Jurkat, Clone E6-1 (cell line): ENCODE data around the gene OSBP2.

Experiments used
- DNase-seq: peaks from one replicate; pipeline ENCODE4 v3.0.0-alpha.2; 2011; ENCODE audit warnings: low read depth, low spot score
- H3K4me3 ChIP-seq: 2 replicates; pipeline ENCODE4 v1.5.1; 2011; ENCODE audit warnings: mild to moderate bottlenecking, low read length, control low read depth, moderate library complexity

Gene OSBP2

DNA sequence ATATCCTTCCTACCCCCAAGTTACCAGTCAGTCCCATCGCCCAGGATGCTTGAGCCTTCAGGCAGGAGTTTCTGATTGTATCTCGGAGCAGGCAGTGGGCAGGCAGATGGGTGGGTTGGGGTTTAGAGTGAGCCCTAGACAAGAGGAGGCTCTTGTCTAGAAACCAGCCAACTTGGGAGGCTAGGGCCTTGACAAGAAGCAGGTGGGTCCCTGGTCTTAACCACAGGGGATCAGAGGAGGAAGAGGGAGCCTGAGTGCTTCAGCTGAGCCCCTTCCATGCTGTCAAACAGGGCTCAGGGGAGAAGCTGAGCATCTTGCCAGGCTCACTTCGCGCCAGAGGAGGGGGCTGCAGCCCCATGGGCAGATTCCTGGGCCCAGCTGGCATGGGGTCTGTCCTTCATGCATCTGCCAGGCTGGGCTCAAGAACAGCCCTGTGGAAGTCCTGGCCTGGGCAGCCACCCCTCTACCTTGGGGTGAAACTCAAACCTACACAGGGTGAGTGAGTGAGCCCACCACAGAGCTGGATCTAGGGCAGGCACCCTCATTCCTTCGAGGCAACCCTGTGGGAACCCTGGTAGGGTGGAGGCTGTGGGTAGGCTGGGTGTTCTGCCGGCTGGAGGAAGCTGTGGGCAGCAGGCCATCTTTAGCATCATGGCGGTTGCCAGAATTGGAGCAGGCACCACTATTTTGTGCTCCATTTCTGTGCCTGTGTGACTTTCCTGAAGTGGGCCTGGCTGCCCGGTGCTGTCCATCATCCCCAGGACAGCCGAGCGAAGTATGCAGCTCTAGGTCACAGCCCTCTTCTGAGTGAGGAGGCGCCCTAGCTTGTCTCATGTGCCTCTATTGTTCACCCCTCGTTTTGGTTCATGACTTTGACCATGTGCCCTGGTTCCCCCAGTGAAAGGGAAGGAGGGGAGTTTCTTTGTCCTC, 165.8 kb downstream of the OSBP2 start:
- peak; percentile 53 for DNase-seq
- H3K4me3 ChIP-seq = no peak overlapping the region

DNA sequence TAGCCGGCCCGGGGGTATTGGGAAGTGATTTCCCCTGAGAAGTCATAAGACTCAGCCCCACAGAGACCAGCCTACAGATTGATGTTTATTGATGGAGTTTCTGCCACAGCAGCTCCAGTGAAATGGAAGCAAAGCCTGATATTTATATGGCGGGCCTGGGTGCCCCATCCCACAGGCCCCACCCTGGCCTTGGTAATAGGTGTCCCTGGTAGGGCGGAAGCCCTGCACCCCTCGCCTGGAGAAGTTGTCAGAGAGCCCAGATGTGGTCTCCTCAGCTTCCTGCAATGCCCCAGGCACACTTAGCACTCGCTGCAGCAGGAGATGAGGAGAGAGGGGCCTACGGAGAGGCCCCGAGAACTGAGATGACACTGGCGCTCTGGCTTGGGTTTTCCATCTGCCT, 166.5 kb downstream of the OSBP2 start:
- peak; percentile 69 for DNase-seq

DNA sequence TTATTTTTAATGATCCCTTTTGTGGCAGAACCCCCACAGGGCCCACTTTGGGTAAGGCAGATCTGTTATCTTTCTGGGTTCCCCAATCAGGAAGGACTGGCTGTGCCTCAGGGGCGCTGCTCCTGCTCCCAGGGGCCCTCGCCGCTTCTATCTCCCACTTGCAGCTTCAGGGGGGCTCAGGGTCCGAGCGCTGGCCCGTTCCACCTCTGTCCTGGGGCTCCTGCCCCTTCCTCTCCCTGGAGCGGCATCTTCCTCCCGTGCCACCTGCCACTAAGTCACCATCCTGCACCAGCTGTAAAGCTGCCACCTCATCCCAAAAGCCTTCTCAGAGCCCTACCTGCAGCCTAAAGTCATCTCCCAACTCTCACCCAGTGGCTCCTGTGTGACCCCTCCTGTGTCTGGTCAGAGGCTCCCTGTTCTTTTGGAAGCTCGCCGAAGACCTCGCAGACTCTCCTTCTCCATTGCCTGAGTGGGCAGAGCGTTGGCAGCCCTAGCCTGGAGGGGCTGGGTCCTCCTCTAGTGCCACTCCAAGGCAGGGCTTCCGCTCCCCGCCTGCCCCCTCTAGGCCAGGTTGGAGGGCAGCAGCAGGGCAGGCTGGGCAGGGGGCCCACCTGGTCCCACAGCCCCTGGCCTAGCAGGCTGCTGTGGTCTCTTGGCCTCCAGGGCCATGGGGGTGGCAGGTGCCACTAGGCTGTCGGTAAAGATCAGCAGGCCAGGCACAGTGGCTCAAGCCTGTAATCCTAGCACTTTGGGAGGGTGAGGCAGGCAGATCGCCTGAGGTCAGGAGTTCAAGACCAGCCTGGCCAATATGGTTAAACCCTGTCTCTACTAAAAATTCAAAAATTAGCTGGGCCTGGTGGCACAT, 167.2 kb downstream of the OSBP2 start:
- H3K4me3 ChIP-seq = no peak overlapping the region
- DNase-seq = no peak

More for the DNA sequence above, 166.5 kb downstream of the OSBP2 start:
- H3K4me3 ChIP-seq = no peak overlapping the region

DNA sequence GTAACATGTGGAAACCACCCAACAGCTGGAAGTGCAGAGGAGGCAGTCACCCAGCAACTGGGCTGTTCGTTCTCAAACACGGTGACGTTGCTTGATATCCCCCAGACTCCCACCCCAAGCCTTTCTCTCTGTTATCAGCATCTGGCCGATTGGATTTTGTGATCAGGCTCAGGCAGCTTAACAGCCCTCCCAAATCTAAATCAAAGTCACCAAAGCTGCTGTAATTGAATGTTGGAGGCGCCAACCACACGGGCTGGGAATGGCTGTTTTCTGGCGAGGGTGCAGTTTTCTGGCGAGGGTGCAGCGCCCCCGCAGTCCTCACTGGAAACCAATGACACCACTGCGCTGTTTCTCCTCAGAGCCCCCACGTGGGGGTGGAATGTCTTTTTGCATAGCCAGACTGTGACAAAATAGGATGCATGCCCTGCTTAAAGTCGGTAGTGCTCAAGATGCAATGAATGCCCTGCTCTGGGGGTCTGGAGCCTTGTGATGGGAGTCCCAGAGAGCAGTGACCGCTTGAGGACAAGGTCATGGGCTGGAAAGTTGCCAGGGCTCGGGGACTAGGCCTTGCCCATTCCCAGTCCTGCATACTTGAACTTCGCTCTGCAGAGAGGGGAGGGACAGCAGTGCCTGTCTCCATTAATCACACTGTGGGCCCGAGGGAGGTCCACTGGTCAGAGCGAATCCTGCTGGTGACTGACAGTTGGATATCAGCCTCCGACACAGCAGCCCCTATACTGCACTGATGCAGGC, 168.6 kb downstream of the OSBP2 start:
- no peak overlapping the region for H3K4me3 ChIP-seq
- no peak for DNase-seq

DNA sequence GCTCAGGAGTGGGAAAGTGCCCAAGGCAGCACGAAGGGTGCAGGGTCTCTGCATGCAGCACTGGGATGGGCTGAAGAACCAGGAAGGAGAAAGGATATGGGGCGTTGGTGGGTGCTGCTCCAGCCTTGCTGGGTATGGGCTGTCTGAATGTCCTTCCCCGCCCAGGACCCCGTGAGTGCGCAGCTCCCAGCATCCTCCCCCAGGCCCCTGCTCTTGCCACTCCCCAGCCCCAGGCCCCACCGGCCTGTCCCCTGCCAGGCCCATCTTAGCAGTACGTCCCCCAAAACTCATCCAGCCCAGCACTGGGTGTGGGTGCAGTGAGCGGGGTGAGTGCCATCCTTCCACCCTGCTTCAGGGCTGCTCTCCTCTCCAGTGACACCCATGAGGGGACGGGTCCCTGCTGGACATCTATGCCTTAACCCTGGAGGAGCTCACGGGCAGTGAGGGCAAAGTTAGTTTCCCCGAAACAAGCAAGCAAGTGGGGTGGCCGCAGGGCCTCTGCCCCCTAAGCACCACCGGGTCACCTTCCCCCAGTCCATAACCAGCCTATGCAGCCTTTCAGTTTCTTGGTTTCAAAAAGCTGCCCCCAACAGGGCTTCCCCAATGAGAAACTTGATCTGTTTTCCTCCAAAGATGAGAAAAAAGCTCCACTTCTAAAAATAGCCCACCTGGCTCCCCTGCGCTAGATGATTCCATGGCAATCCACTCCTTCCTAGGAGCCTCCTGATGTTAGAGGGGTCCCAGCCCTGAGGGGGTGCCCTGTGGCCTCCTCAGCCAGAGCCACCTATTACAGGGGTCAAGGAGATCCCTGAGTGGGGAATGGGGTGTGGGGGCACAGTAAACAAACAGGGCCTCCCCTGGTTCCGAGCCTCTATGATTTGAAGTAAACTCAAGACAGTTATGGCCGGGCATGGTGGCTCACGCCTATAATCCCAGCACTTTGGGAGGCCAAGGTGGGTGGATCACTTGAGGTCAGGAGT, 170.1 kb downstream of the OSBP2 start:
- DNase-seq = no peak
- no peak overlapping the region for H3K4me3 ChIP-seq

DNA sequence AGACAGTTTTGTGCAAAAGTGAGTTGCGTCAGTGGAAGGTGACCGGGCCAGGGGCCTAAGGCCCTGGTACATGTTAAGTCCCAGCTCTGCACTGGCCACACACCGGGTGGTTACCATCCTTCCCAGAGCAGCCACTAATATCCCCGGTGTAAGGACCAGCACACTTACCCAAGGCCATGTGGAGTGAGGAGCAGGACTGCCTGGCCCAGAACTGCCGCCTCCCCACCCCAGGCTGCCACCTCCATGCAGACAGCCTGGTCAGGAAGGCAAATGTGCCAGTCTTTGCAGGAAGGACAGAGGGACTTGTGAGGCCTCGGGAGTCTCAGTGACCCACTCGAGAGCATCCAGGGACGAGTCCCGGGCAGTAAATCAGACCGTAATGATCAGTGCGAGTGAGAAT, 171.0 kb downstream of the OSBP2 start:
- DNase-seq = no peak
- no peak overlapping the region for H3K4me3 ChIP-seq

DNA sequence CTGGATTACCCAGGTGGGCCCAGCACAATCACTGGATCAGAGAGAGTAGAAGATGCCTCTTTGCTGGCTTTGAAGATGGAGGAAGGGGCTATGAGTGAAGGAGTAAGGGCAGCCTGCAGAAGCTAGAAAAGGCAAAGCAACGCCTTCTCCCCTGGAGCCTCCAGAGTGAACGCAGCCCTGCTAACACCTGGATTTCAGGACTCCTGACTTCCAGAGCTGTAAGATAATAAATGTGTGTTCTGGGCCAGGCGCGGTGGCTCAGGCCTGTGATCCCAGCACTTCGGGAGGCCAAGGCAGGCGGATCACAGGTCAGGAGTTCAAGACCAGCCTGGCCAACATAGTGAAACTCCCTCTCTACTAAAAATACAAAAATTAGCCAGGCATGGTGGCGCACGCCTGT, 171.5 kb downstream of the OSBP2 start:
- H3K4me3 ChIP-seq = no peak overlapping the region
- no peak for DNase-seq

DNA sequence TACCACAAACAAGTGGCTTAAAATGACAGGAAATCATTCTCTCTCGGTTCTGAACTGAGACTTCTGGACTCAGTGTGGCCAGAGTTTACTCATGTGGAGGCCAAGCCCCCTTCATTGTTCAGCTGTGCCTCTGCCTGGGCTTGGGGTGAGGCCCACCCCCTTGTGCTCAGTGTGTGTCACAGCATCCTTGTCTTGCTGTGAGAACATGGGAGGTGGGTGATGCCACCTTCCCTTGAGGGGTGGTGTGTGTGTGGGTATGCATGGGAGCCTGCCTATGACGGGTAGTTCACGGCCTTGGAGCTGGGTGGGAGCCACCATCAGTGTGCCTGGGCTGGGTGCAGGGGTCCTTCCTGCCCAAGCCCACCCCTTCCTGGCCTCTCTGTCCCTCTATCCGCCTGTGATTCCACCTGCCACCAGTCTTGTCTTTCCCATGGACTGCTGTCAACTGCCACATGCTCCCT, 172.2 kb downstream of the OSBP2 start:
- no peak overlapping the region for H3K4me3 ChIP-seq
- DNase-seq = peak; percentile 22

DNA sequence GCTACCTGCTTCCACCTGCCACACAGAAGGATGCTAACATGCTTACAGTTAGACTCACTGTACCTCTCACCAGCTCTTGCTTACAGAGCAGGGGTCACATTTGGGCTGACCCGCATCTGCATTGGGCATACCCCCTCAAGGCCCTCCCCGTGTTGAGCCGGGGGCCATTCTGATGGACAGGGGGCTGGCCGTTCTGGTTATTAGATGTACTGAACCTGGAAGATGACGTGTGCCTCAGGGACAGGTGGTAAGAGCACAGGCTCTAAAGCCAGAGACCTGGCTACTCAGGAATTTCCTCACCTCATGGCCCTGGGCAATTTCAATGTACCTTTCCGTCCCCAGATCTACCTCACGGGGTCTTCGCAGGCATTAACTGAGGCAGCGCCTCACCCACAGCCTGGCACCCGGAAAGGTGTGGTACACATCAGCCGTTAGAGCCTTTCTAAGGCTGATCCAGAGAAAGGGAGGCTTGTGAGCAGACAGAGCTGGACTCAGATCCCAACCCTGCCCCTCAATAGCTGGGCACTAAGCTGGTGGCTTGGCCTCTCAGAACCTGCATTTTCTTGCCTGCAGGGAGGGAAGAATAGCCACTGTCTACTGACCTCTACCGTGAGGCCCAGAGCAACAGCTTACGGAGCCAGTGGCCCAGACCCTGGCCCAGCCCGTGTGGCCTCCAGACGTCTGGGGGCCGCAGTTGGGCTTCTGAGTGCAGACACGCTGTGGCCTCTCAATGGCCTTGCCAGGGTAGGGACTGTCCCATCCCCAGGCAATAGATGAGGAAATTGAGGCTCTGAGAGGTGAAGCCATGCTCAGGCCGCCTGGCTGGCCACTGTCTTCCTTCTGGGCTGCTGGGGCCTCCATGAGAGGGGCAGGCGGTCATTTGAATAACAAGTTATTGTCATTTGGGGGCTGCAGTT, 173.3 kb downstream of the OSBP2 start:
- DNase-seq = no peak
- no peak overlapping the region for H3K4me3 ChIP-seq

DNA sequence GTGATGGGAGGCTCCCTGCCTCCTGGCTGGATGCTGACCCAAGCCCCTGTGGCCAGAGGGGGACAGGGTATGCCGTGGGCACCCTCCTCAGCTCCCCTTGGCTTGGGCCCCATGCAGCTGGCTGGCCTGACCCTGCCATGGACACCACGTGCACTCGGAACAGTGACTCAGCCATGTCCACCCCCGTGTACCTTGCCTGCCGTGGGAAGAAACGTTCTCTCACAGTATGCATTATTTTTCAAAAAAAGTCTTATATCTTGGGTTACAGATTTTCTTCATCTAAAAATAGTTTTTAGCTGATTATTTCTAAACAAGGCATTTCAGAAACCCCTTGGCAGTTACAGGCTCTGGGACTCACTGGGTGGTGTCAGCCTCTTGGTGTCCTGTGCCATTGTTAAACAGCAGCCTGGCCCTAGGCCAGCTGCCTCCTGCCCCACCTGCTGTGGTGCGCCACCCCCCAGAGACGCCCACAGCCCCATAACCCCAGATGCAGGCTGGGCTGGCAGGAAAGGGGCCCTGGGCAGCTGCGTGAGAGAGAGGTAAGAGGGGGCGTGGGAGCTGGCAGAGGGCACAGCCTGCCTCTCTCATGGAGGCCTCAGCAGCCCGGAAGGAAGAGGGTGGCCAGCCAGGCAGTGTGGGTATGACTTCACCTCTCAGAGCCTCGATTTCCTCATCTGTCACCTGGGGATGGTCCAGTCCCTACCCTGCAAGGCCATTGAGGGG, 174.2 kb downstream of the OSBP2 start:
- DNase-seq = peak; percentile 38
- H3K4me3 ChIP-seq = no peak overlapping the region

DNA sequence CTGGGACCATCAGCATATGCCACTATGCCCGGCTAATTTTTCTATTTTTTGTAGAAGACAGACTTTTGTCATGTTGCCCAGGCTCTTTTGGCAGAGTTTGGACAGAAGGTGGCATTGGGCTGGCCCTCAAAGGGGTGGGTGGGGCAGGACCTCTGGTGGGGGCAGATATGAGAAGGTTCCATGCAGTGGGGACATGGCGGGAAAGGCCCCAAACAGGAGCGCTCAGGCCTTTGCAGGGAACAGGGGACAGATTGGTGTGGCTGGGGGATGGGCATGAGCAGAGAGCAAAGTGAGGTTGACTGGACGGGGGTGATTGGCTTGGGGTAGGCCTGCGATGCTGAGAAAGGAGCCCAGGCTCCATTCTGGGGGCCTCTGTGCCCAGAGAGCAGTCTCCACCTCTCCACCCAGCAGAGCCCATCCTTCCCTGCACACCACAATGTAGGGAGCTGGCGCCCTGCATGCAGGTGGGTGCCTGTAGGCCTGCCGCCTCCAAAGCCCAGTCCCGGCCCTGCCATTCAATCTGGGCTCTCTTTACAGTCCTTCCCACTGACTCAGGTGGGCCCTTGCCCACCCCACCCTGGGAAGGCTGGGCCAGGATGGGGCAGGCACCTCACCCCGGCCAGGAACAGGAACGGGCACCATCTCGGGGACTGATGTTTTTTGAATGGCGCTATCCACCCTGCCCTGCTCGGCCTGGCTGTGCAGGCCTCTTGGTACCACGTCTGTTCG, 175.2 kb downstream of the OSBP2 start:
- H3K4me3 ChIP-seq = no peak overlapping the region
- DNase-seq = no peak

DNA sequence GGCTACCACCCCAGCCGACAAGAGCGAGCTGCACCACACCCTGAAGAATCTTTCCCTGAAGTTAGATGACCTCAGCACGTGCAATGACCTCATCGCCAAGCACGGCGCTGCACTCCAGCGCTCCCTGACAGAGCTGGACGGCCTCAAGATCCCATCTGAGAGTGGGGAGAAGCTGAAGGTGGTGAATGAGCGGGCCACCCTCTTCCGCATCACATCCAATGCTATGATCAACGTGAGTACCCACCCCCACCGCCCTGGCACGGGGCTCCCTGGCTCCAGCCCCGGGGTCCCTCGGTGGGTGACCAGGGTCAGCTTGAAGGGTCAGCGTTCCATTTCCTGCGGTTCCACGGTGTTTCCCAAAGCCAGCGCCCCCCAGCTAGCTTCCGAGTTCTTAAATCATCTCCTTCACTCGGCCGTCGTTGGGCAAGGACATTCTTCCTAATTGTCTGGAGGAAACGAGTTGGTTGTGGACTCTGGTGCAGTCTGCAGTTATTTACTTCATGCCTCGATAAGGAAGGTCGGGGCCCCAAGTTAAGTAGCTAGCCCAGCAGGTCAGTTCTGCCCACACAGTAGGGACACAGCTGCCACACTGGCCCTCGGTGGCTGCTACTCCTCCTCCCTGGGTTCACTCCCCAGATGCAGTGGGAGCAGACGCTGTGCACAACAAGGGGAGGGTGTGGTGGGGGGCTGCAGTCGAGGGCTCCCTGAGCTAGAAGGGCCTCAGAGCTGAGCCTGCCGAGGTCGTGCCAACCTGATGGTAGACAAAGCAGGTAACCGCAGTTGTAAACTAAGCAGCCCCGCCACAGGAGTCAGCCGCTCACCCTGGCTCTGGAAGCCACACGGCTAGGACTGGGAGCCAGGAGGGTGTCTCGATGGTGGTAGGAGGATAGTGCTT, 176.0 kb downstream of the OSBP2 start:
- H3K4me3 ChIP-seq = no peak overlapping the region
- DNase-seq = no peak

DNA sequence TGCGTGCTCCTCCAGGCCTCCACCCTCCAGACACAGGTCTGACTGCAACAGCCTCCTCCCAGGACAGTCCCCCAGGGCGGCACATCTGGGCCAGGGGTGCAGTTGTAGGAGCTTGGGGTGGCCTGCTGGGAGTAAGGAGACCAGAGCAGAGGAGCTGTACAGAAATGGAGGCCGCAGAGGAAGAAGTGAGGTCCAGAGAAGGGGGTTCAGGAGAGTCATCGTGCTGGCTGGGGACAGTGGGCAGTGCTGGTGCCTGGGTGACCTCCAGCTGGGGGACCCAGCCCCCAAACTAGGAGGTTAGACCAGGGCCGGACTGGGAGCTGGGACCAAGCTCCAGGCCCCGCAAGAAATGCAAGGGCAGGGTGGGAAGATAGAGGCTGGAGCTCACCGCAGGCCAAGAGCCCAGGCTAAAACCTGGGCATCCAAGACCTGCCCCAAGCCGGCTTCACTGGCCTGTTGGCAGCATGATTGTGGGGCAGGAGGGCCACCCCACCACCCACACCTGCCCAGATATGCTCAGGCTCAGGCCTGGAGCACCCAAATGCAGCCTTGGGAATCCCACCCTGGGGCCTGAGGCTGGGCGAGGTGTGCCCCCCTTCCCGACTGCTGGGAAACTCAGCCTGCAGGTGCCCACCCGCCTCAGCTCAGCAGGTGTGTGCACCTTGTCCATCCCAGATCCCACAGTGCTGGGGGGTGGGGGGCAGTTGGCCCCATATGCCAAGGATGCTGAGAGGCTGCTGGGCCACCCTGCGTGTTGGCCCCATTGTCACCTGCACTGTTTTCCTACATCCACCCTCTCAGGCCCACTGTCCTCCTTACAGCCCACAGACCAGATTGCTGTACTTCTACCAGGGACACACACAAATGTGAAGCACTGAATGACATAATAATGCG, 177.0 kb downstream of the OSBP2 start:
- no peak for DNase-seq
- no peak overlapping the region for H3K4me3 ChIP-seq
